B cell (primary cell): ENCODE results near the gene KATNAL2.
"Not testable (repeated sequence)": the region's sequence is repeated elsewhere in the genome, so short reads cannot be mapped to it uniquely, and the experiment has no call there.

Experiments used
- EZH2 ChIP-seq: IDR thresholded peaks from 2 replicates; pipeline ENCODE4 v1.6.1; 2012; ENCODE audit warnings: borderline replicate concordance, low read depth, mild to moderate bottlenecking, moderate library complexity, low read length; ENCODE audit not compliant: insufficient read depth, poor library complexity, severe bottlenecking
- TF ChIP-seq, protein P1 (sequence below): fragments of 200-600 bp; IDR thresholded peaks from one replicate; pipeline ENCODE4 v1.8.0; 2022; ENCODE audit warnings: antibody characterized with exemption, mild to moderate bottlenecking

DNA sequence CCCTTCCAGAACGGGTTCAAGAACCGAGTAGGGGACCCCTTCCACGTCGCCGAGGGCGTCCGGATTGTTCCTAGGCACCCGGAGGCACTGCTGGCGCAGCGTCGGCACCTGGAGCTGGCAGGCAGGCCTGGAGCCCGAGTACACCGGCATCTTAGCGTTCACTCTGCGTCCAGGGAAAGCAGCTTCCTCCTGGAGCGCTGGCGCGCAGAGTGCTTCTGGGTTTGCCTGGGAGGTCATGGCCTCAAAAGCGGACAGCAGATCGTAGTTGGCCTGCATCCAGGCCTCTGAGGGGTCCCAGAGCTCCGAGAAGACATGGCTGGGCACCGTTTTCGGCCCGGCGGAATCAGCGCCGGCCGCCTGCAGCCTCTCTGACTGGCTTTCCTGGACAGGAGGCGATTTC is 105.4 kb downstream of the KATNAL2 start:
- TF ChIP-seq, protein P1, sequence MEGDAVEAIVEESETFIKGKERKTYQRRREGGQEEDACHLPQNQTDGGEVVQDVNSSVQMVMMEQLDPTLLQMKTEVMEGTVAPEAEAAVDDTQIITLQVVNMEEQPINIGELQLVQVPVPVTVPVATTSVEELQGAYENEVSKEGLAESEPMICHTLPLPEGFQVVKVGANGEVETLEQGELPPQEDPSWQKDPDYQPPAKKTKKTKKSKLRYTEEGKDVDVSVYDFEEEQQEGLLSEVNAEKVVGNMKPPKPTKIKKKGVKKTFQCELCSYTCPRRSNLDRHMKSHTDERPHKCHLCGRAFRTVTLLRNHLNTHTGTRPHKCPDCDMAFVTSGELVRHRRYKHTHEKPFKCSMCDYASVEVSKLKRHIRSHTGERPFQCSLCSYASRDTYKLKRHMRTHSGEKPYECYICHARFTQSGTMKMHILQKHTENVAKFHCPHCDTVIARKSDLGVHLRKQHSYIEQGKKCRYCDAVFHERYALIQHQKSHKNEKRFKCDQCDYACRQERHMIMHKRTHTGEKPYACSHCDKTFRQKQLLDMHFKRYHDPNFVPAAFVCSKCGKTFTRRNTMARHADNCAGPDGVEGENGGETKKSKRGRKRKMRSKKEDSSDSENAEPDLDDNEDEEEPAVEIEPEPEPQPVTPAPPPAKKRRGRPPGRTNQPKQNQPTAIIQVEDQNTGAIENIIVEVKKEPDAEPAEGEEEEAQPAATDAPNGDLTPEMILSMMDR, result not testable (repeated sequence)
- not testable (repeated sequence) for TF ChIP-seq EZH2
